ENCODE measurements around the gene GNAI2.

Gene GNAI2

GRCh38 chr3:50290161-50290641 lies 54.2 kb downstream of the GNAI2 start:
- Histone ChIP-seq H3K27me3 (ENCODE audit: insufficient read depth, low read depth) (no peaks in the 10 kb centered on the region), H2AFZ (ENCODE audit: low read depth) (no peak overlapping the region), H3K4me1 (ENCODE audit: low read depth, poor library complexity, severe bottlenecking) (peaks cover 7% of the 10 kb centered on the region), H3K27ac (no peak overlapping the region), H4K20me1 (ENCODE audit: insufficient read depth) (no peaks in the 10 kb centered on the region), H3K79me2 (ENCODE audit: insufficient read depth, low read depth) (peaks cover 17% of the 10 kb centered on the region), H3K36me3 (ENCODE audit: insufficient read depth) (no peaks in the 10 kb centered on the region), H3K4me2 (no peak overlapping the region), H3K9ac (no peak overlapping the region), H3K4me3 (IDR thresholded peaks at IDR 0.05; ENCODE audit: insufficient read depth, low read depth, low read length) (no peak overlapping the region)
- TF ChIP-seq CTCF (conservative IDR thresholded peaks at IDR 0.05; ENCODE audit: low read depth, low read length), result no peak

- peak within 1 kb of the TSS; percentile 74 for H3K27ac ChIP-seq
- peak within 1 kb of the TSS; percentile 96 for H3K9ac ChIP-seq
- H4K20me1 ChIP-seq (ENCODE audit: insufficient read depth), result no peaks in the 10 kb centered on the region
- H3K4me1 ChIP-seq (ENCODE audit: low read depth, poor library complexity, severe bottlenecking), result peaks cover 7% of the 10 kb centered on the region
- H3K79me2 ChIP-seq (ENCODE audit: insufficient read depth, low read depth), result peaks cover 17% of the 10 kb centered on the region
- H3K27me3 ChIP-seq (ENCODE audit: insufficient read depth, low read depth), result no peaks in the 10 kb centered on the region
- H3K36me3 ChIP-seq (ENCODE audit: insufficient read depth), result no peaks in the 10 kb centered on the region
- H2AFZ ChIP-seq (ENCODE audit: low read depth), result peak within 1 kb of the TSS; percentile 61; the same call in 1 of the 2 replicates
- peak within 1 kb of the TSS; percentile 84 for H3K4me2 ChIP-seq
- no peak for TF ChIP-seq CTCF (conservative IDR thresholded peaks at IDR 0.05; ENCODE audit: low read depth, low read length)
- peak within 1 kb of the TSS; percentile 26 for H3K4me3 ChIP-seq (IDR thresholded peaks at IDR 0.05; ENCODE audit: insufficient read depth, low read depth, low read length)
Measured at GRCh38 chr3:50292159-50293078, 56.4 kb downstream of the GNAI2 start, which contains the start of gene IFRD2. IFRD2 (minus strand) TSS chr3:50292429; CDS start chr3:50292274, 155 bp downstream.

GRCh38 chr3:50293079-50293801 lies 57.2 kb downstream of the GNAI2 start:
- no peak for TF ChIP-seq CTCF (conservative IDR thresholded peaks at IDR 0.05; ENCODE audit: low read depth, low read length)
- H3K27ac ChIP-seq, result peak overlapping the region; percentile 39
- peak overlapping the region; percentile 79 for H3K4me2 ChIP-seq
- H4K20me1 ChIP-seq (ENCODE audit: insufficient read depth), result no peaks in the 10 kb centered on the region
- H3K4me1 ChIP-seq (ENCODE audit: low read depth, poor library complexity, severe bottlenecking), result peaks cover 10% of the 10 kb centered on the region
- H3K4me3 ChIP-seq (IDR thresholded peaks at IDR 0.05; ENCODE audit: insufficient read depth, low read depth, low read length), result peak overlapping the region; percentile 26
- H3K79me2 ChIP-seq (ENCODE audit: insufficient read depth, low read depth), result peaks cover 17% of the 10 kb centered on the region
- H3K9ac ChIP-seq, result peak overlapping the region; percentile 96
- no peaks in the 10 kb centered on the region for H3K27me3 ChIP-seq (ENCODE audit: insufficient read depth, low read depth)
- no peaks in the 10 kb centered on the region for H3K36me3 ChIP-seq (ENCODE audit: insufficient read depth)
- peak overlapping the region; percentile 61; the same call in 1 of the 2 replicates for H2AFZ ChIP-seq (ENCODE audit: low read depth)

GRCh38 chr3:50294089-50294488 lies 58.1 kb downstream of the GNAI2 start:
- Histone ChIP-seq H4K20me1 (ENCODE audit: insufficient read depth) (no peaks in the 10 kb centered on the region), H3K79me2 (ENCODE audit: insufficient read depth, low read depth) (peaks cover 17% of the 10 kb centered on the region), H3K4me2 (no peak overlapping the region), H3K36me3 (ENCODE audit: insufficient read depth) (no peaks in the 10 kb centered on the region), H2AFZ (ENCODE audit: low read depth) (no peak overlapping the region), H3K9ac (no peak overlapping the region), H3K27me3 (ENCODE audit: insufficient read depth, low read depth) (no peaks in the 10 kb centered on the region), H3K27ac (no peak overlapping the region), H3K4me1 (ENCODE audit: low read depth, poor library complexity, severe bottlenecking) (peaks cover 14% of the 10 kb centered on the region), H3K4me3 (IDR thresholded peaks at IDR 0.05; ENCODE audit: insufficient read depth, low read depth, low read length) (no peak overlapping the region)
- no peak for TF ChIP-seq CTCF (conservative IDR thresholded peaks at IDR 0.05; ENCODE audit: low read depth, low read length)

All from KMS-11 (cell line).